ENCODE results near the gene FBXO34. TPM values are rescaled to one million over a fixed set of nuclear protein-coding genes. Genes with fewer than 3 reads are reported as not detected.

FBXO34 gene
- total and polyA plus RNA-seq, 4 experiments from 2014 or later = 33.8 to 44.1 (median 42.9) TPM

GRCh38 chr14:55297611-55298499 is 26.6 kb downstream of the FBXO34 start:
- Mint-ChIP-seq H3K27ac (peak overlapping the region in 5 of 7 donors; percentile 12 to 58 (median 33)), H3K36me3 (peaks cover 11 to 21% of the 10 kb centered on the region in 2 donors), H3K4me3 (peak overlapping the region in 6 of 8 donors; percentile 4 to 70 (median 54)), H3K27me3 (no peaks in the 10 kb centered on the region), H3K4me1 (peaks cover 47 to 82% (median 64%) of the 10 kb centered on the region in 4 donors), H3K9me3 (no peaks in the 10 kb centered on the region)
- intact Hi-C loops (cut with micrococcal nuclease) = no loop called here
- H3K27ac ChIP-seq (ENCODE audit: low read depth, low read length) = no peak overlapping the region
- H3K9me3 ChIP-seq (ENCODE audit: control insufficient read depth in 1 of 2, low read length in 2 of 2) = no peaks in the 10 kb centered on the region
- H3K27me3 ChIP-seq (ENCODE audit: insufficient read depth, low read length) = no peaks in the 10 kb centered on the region
- ChIA-PET CTCF (ENCODE audit: partially characterized antibody) (interaction anchor here (0.7 to 2.2 kb wide), 13 partner anchors 11 to 316 kb away, joined by 3 to 19 read pairs (median 5); partner anchors contain the start of gene FBXO34), POLR2A (ENCODE audit: partially characterized antibody) (interaction anchor here (0.6 to 1.1 kb wide), 4 partner anchors 8 to 78 kb away, joined by 3 read pairs; no protein-coding TSS in a partner anchor)
- H3K4me1 ChIP-seq (ENCODE audit: insufficient read depth, low read length) = peaks cover 45% of the 10 kb centered on the region
- no peak overlapping the region for H3K4me3 ChIP-seq (ENCODE audit: low read length in 2 of 2)
- H3K36me3 ChIP-seq (ENCODE audit: insufficient read depth, low read length) = no peaks in the 10 kb centered on the region
- peak in 4 of 5 donors; percentile 19 to 40 (median 28) for DNase-seq

GRCh38 chr14:55298500-55298822 is 27.2 kb downstream of the FBXO34 start:
- Histone ChIP-seq H3K27me3 (ENCODE audit: insufficient read depth, low read length) (no peaks in the 10 kb centered on the region), H3K36me3 (ENCODE audit: insufficient read depth, low read length) (no peaks in the 10 kb centered on the region), H3K4me3 (ENCODE audit: low read length in 2 of 2) (no peak overlapping the region), H3K4me1 (ENCODE audit: insufficient read depth, low read length) (peaks cover 46% of the 10 kb centered on the region), H3K9me3 (ENCODE audit: control insufficient read depth in 1 of 2, low read length in 2 of 2) (no peaks in the 10 kb centered on the region), H3K27ac (ENCODE audit: low read depth, low read length) (no peak overlapping the region)
- peaks cover 11 to 21% of the 10 kb centered on the region in 2 donors for H3K36me3 Mint-ChIP-seq
- H3K27me3 Mint-ChIP-seq = no peaks in the 10 kb centered on the region
- H3K4me3 Mint-ChIP-seq = peak overlapping the region in 3 of 8 donors; percentile 51 to 58 (median 57)
- CTCF ChIA-PET (ENCODE audit: partially characterized antibody) = interaction anchor here (1.0 to 2.2 kb wide), 12 partner anchors 11 to 60 kb away, joined by 3 to 19 read pairs (median 6); partner anchors contain the start of gene FBXO34
- intact Hi-C loops (cut with micrococcal nuclease) = no loop called here
- H3K9me3 Mint-ChIP-seq = no peaks in the 10 kb centered on the region
- H3K4me1 Mint-ChIP-seq = peaks cover 42 to 82% (median 65%) of the 10 kb centered on the region in 4 donors
- POLR2A ChIA-PET (ENCODE audit: partially characterized antibody) = interaction anchor here (1.1 kb wide), 1 partner anchor 30 kb away, joined by 3 read pairs; no protein-coding TSS in a partner anchor
- no peak for DNase-seq
- H3K27ac Mint-ChIP-seq = peak overlapping the region in 1 of 7 donors; percentile 54

GRCh38 chr14:55301437-55302121 is 30.4 kb downstream of the FBXO34 start:
- Mint-ChIP-seq H3K4me1 (peaks cover 33 to 74% (median 56%) of the 10 kb centered on the region in 4 donors), H3K4me3 (peak overlapping the region in 2 of 8 donors; percentile 9 to 44), H3K9me3 (no peaks in the 10 kb centered on the region), H3K27ac (peak overlapping the region in 1 of 7 donors; percentile 48), H3K36me3 (peaks cover 13 to 21% of the 10 kb centered on the region in 2 donors), H3K27me3 (no peaks in the 10 kb centered on the region)
- no peak for DNase-seq
- H3K36me3 ChIP-seq (ENCODE audit: insufficient read depth, low read length) = no peaks in the 10 kb centered on the region
- intact Hi-C loops (cut with micrococcal nuclease) = no loop called here
- H3K9me3 ChIP-seq (ENCODE audit: control insufficient read depth in 1 of 2, low read length in 2 of 2) = no peaks in the 10 kb centered on the region
- POLR2A ChIA-PET (ENCODE audit: partially characterized antibody) = no interaction called here
- no peak overlapping the region for H3K27ac ChIP-seq (ENCODE audit: low read depth, low read length)
- no peak overlapping the region for H3K4me3 ChIP-seq (ENCODE audit: low read length in 2 of 2)
- CTCF ChIA-PET (ENCODE audit: partially characterized antibody) = no interaction called here
- peaks cover 35% of the 10 kb centered on the region for H3K4me1 ChIP-seq (ENCODE audit: insufficient read depth, low read length)
- no peaks in the 10 kb centered on the region for H3K27me3 ChIP-seq (ENCODE audit: insufficient read depth, low read length)

- H3K27ac Mint-ChIP-seq = no peak overlapping the region
- intact Hi-C loops (cut with micrococcal nuclease) = no loop called here
Measured at GRCh38 chr14:55302367-55303124, 31.3 kb downstream of the FBXO34 start.

GRCh38 chr14:55303125-55303499 is 31.9 kb downstream of the FBXO34 start:
- H3K4me3 Mint-ChIP-seq = no peak overlapping the region
- Histone ChIP-seq H3K27ac (ENCODE audit: low read depth, low read length) (no peak overlapping the region), H3K9me3 (ENCODE audit: control insufficient read depth in 1 of 2, low read length in 2 of 2) (no peaks in the 10 kb centered on the region), H3K4me3 (ENCODE audit: low read length in 2 of 2) (no peak overlapping the region), H3K4me1 (ENCODE audit: insufficient read depth, low read length) (peaks cover 23% of the 10 kb centered on the region), H3K27me3 (ENCODE audit: insufficient read depth, low read length) (no peaks in the 10 kb centered on the region), H3K36me3 (ENCODE audit: insufficient read depth, low read length) (no peaks in the 10 kb centered on the region)
- ChIA-PET POLR2A (ENCODE audit: partially characterized antibody) (no interaction called here), CTCF (ENCODE audit: partially characterized antibody) (interaction anchor here (0.6 to 1.5 kb wide), 3 partner anchors 32 to 51 kb away, joined by 3 to 10 read pairs (median 4); no protein-coding TSS in a partner anchor)
- peaks cover 10 to 17% of the 10 kb centered on the region in 2 donors for H3K36me3 Mint-ChIP-seq
- DNase-seq = no peak
- intact Hi-C loops (cut with micrococcal nuclease) = no loop called here
- H3K9me3 Mint-ChIP-seq = no peaks in the 10 kb centered on the region
- peaks cover 33 to 76% (median 52%) of the 10 kb centered on the region in 4 donors for H3K4me1 Mint-ChIP-seq
- no peaks in the 10 kb centered on the region for H3K27me3 Mint-ChIP-seq
- no peak overlapping the region for H3K27ac Mint-ChIP-seq

More at GRCh38 chr14:55302367-55303124, 31.3 kb downstream of the FBXO34 start:
- no peak overlapping the region for H3K27ac ChIP-seq (ENCODE audit: low read depth, low read length)
- no peak overlapping the region for H3K4me3 ChIP-seq (ENCODE audit: low read length in 2 of 2)
- Mint-ChIP-seq H3K36me3 (peaks cover 13 to 21% of the 10 kb centered on the region in 2 donors), H3K9me3 (no peaks in the 10 kb centered on the region), H3K4me1 (peaks cover 33 to 76% (median 54%) of the 10 kb centered on the region in 4 donors), H3K27me3 (no peaks in the 10 kb centered on the region), H3K4me3 (no peak overlapping the region)
- POLR2A ChIA-PET (ENCODE audit: partially characterized antibody) = no interaction called here
- no peaks in the 10 kb centered on the region for H3K9me3 ChIP-seq (ENCODE audit: control insufficient read depth in 1 of 2, low read length in 2 of 2)
- no peak for DNase-seq
- H3K27me3 ChIP-seq (ENCODE audit: insufficient read depth, low read length) = no peaks in the 10 kb centered on the region
- CTCF ChIA-PET (ENCODE audit: partially characterized antibody) = interaction anchor here (0.6 to 1.5 kb wide), 3 partner anchors 32 to 52 kb away, joined by 3 to 10 read pairs (median 4); no protein-coding TSS in a partner anchor
- H3K4me1 ChIP-seq (ENCODE audit: insufficient read depth, low read length) = peaks cover 29% of the 10 kb centered on the region
- H3K36me3 ChIP-seq (ENCODE audit: insufficient read depth, low read length) = no peaks in the 10 kb centered on the region

GRCh38 chr14:55303691-55304145 is 32.5 kb downstream of the FBXO34 start:
- Mint-ChIP-seq H3K36me3 (peaks cover 7 to 12% of the 10 kb centered on the region in 2 donors), H3K4me3 (peak overlapping the region in 2 of 8 donors; percentile 13 to 17), H3K9me3 (no peaks in the 10 kb centered on the region), H3K27me3 (no peaks in the 10 kb centered on the region), H3K4me1 (peaks cover 34 to 77% (median 50%) of the 10 kb centered on the region in 4 donors), H3K27ac (peak overlapping the region in 4 of 7 donors; percentile 9 to 74 (median 19))
- H3K27ac ChIP-seq (ENCODE audit: low read depth, low read length) = no peak overlapping the region
- H3K36me3 ChIP-seq (ENCODE audit: insufficient read depth, low read length) = no peaks in the 10 kb centered on the region
- H3K4me3 ChIP-seq (ENCODE audit: low read length in 2 of 2) = no peak overlapping the region
- intact Hi-C loops (cut with micrococcal nuclease) = no loop called here
- ChIA-PET POLR2A (ENCODE audit: partially characterized antibody) (interaction anchor here (2.0 kb wide), 1 partner anchor 34 kb away, joined by 6 read pairs; no protein-coding TSS in a partner anchor), CTCF (ENCODE audit: partially characterized antibody) (interaction anchor here (0.6 to 2.3 kb wide), 5 partner anchors 13 to 51 kb away, joined by 3 to 10 read pairs (median 4); no protein-coding TSS in a partner anchor)
- no peaks in the 10 kb centered on the region for H3K27me3 ChIP-seq (ENCODE audit: insufficient read depth, low read length)
- no peak for DNase-seq
- H3K4me1 ChIP-seq (ENCODE audit: insufficient read depth, low read length) = peaks cover 23% of the 10 kb centered on the region
- no peaks in the 10 kb centered on the region for H3K9me3 ChIP-seq (ENCODE audit: control insufficient read depth in 1 of 2, low read length in 2 of 2)

Data from CD4-positive, alpha-beta memory T cell (primary cell).